ENCODE results near the gene ZIK1.

- TF ChIP-seq POLR2AphosphoS5 (IDR thresholded peaks at IDR 0.05; ENCODE audit: insufficient read depth, low read depth, low read length): no peak
- TF ChIP-seq, protein P1, sequence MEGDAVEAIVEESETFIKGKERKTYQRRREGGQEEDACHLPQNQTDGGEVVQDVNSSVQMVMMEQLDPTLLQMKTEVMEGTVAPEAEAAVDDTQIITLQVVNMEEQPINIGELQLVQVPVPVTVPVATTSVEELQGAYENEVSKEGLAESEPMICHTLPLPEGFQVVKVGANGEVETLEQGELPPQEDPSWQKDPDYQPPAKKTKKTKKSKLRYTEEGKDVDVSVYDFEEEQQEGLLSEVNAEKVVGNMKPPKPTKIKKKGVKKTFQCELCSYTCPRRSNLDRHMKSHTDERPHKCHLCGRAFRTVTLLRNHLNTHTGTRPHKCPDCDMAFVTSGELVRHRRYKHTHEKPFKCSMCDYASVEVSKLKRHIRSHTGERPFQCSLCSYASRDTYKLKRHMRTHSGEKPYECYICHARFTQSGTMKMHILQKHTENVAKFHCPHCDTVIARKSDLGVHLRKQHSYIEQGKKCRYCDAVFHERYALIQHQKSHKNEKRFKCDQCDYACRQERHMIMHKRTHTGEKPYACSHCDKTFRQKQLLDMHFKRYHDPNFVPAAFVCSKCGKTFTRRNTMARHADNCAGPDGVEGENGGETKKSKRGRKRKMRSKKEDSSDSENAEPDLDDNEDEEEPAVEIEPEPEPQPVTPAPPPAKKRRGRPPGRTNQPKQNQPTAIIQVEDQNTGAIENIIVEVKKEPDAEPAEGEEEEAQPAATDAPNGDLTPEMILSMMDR (IDR thresholded peaks at IDR 0.05; ENCODE audit: extremely low read depth in 1 of 2, insufficient read depth in 1 of 2, low read depth in 1 of 2, low read length in 2 of 2): no peak
- TF ChIP-seq EZH2 (IDR thresholded peaks at IDR 0.05; ENCODE audit: borderline replicate concordance, low read depth, low read length, severe bottlenecking): no peak
- no peak for TF ChIP-seq POLR2A (IDR thresholded peaks at IDR 0.05; ENCODE audit: low read depth, low read length)
- no peak for TF ChIP-seq JUN (IDR thresholded peaks at IDR 0.05; ENCODE audit: borderline replicate concordance, insufficient read depth, insufficient read length, low read depth)
- no peak for TF ChIP-seq FOS (IDR thresholded peaks at IDR 0.05; ENCODE audit: borderline replicate concordance, insufficient read depth, low read length)
- TF ChIP-seq GATA2 (IDR thresholded peaks at IDR 0.05; ENCODE audit: insufficient read depth, insufficient read length, low read depth, low read length): no peak
- TF ChIP-seq MYC (IDR thresholded peaks at IDR 0.05; ENCODE audit: low read depth, low read length): no peak
These were observed 23.9 kb upstream of the ZIK1 start for GRCh38 chr19:57560049-57560491.
